ENCODE measurements around the gene PARVB.

GRCh38 chr22:44207173-44207980 lies 183.3 kb downstream of the PARVB start:
- TF ChIP-seq CTCF (IDR thresholded peaks at IDR 0.05) (no peak), EZH2 (IDR thresholded peaks at IDR 0.05) (no peak)

Measured in neural progenitor cell (in vitro differentiated cells).